Mesenchymal stem cell (in vitro differentiated cells and primary cell): ENCODE measurements around the gene CUTC.
A peak's percentile ranks its signal among the peaks of the same experiment; 100 is the strongest.

Source experiments
- DNase-seq: peaks from one replicate; pipeline ENCODE4 v3.0.0-alpha.2; 2013
- H2AFZ ChIP-seq: one replicate; pipeline ENCODE4 v1.6.1; 2013; ENCODE audit warnings: low read depth, mild to moderate bottlenecking, control low read depth, inconsistent platforms, low read length, moderate library complexity
- H2AK5ac ChIP-seq: 2 replicates; pipeline ENCODE4 v1.6.1; 2013; ENCODE audit warnings: low read length, moderate library complexity, mild to moderate bottlenecking, inconsistent platforms; ENCODE audit not compliant: severe bottlenecking
- H2BK120ac ChIP-seq: one replicate; pipeline ENCODE4 v1.6.1; 2013; ENCODE audit warnings: low read depth, mild to moderate bottlenecking, inconsistent platforms, low read length, moderate library complexity
- H2BK12ac ChIP-seq, 2 experiments: one replicate each; pipeline ENCODE4 v1.6.1; 2013; ENCODE audit warnings: inconsistent platforms in 2 of 2, low read length in 2 of 2, mild to moderate bottlenecking in 2 of 2, moderate library complexity in 2 of 2, control low read depth in 1 of 2
- H2BK15ac ChIP-seq: one replicate; pipeline ENCODE4 v1.6.1; 2013; ENCODE audit warnings: mild to moderate bottlenecking, low read depth, inconsistent platforms; ENCODE audit not compliant: poor library complexity, severe bottlenecking
- H2BK5ac ChIP-seq: 2 replicates; pipeline ENCODE4 v1.6.1; 2013; ENCODE audit warnings: low read depth, mild to moderate bottlenecking, low read length, control low read depth, inconsistent platforms; ENCODE audit not compliant: poor library complexity, severe bottlenecking
- H3K14ac ChIP-seq, 2 experiments: one replicate each; pipeline ENCODE4 v1.6.1; 2013; ENCODE audit warnings: inconsistent platforms in 2 of 2, low read length in 2 of 2, control low read depth in 1 of 2, mild to moderate bottlenecking in 1 of 2, moderate library complexity in 1 of 2
- H3K18ac ChIP-seq, 2 experiments: one replicate each; pipeline ENCODE4 v1.6.1; 2013; ENCODE audit warnings: inconsistent platforms in 2 of 2, low read length in 2 of 2, control low read depth in 1 of 2, low read depth in 1 of 2, mild to moderate bottlenecking in 1 of 2
- H3K23ac ChIP-seq, 2 experiments: one replicate each; pipeline ENCODE4 v1.6.1; 2013; ENCODE audit warnings: inconsistent platforms in 2 of 2, low read length in 2 of 2, mild to moderate bottlenecking in 2 of 2, moderate library complexity in 2 of 2, control low read depth in 1 of 2
- H3K27ac ChIP-seq: 2 replicates; pipeline ENCODE4 v1.5.1; 2013; ENCODE audit warnings: mild to moderate bottlenecking, moderate library complexity, low read length, control low read depth, inconsistent platforms; ENCODE audit not compliant: poor library complexity, severe bottlenecking
- H3K27me3 ChIP-seq, 2 experiments: 2 replicates each; pipeline versions ENCODE4 v1.6.1 to v1.7.0; 2013; ENCODE audit warnings: low read length in 2 of 2, mild to moderate bottlenecking in 2 of 2, moderate library complexity in 2 of 2, control low read depth in 1 of 2, inconsistent platforms in 1 of 2; ENCODE audit not compliant: control insufficient read depth in 1 of 2, insufficient read depth in 1 of 2
- H3K36me3 ChIP-seq, 2 experiments: 2 replicates each; pipeline versions ENCODE4 v1.6.1 to v1.7.0; 2013; ENCODE audit warnings: low read length in 2 of 2, control low read depth in 1 of 2, inconsistent platforms in 1 of 2, low read depth in 1 of 2, mild to moderate bottlenecking in 1 of 2; ENCODE audit not compliant: insufficient read depth in 2 of 2, control insufficient read depth in 1 of 2
- H3K4ac ChIP-seq, 2 experiments: one replicate each; pipeline ENCODE4 v1.6.1; 2013; ENCODE audit warnings: inconsistent platforms in 2 of 2, low read length in 2 of 2, mild to moderate bottlenecking in 2 of 2, moderate library complexity in 2 of 2, control low read depth in 1 of 2, low read depth in 1 of 2
- H3K4me1 ChIP-seq: 2 replicates; pipeline ENCODE4 v1.6.1; 2013; ENCODE audit warnings: low read depth, low read length, control low read depth; ENCODE audit not compliant: control insufficient read depth, insufficient read depth
- H3K4me2 ChIP-seq: 2 replicates; pipeline ENCODE4 v1.6.1; 2013; ENCODE audit warnings: low read length, mild to moderate bottlenecking, inconsistent platforms; ENCODE audit not compliant: poor library complexity, severe bottlenecking
- H3K4me3 ChIP-seq, 2 experiments: 2 replicates each; pipeline versions ENCODE4 v1.5.1 to v1.7.0; 2013; ENCODE audit warnings: low read length in 2 of 2, mild to moderate bottlenecking in 2 of 2, control low read depth in 1 of 2, low read depth in 1 of 2; ENCODE audit not compliant: insufficient read depth in 1 of 2
- H3K79me1 ChIP-seq: replicated peaks from 2 replicates; pipeline ENCODE4 v1.6.1; 2013; ENCODE audit warnings: mild to moderate bottlenecking, control low read depth, low read length, inconsistent platforms; ENCODE audit not compliant: poor library complexity, severe bottlenecking
- H3K9ac ChIP-seq: 2 replicates; pipeline ENCODE4 v1.7.0; 2013; ENCODE audit warnings: mild to moderate bottlenecking, low read length, moderate library complexity
- H3K9me3 ChIP-seq: 2 replicates; pipeline ENCODE4 v1.7.0; 2013; ENCODE audit warnings: mild to moderate bottlenecking, low read length; ENCODE audit not compliant: control insufficient read depth
- H4K8ac ChIP-seq: one replicate; pipeline ENCODE4 v1.6.1; 2013; ENCODE audit warnings: inconsistent platforms, mild to moderate bottlenecking, low read length, moderate library complexity
- H4K91ac ChIP-seq: one replicate; pipeline ENCODE4 v1.6.1; 2013; ENCODE audit warnings: mild to moderate bottlenecking, low read length, inconsistent platforms
- WGBS: methylation state at CpG from one replicate; pipeline ENCODE4 v1.1.7; 2013; ENCODE audit warnings: mixed read lengths; 5-methylcytosine and 5-hydroxymethylcytosine counted together

The CUTC gene

GRCh38 chr10:99750641-99751040 lies 18.6 kb downstream of the CUTC start:
- no peaks in the 10 kb centered on the region for H3K9me3 ChIP-seq
- DNase-seq: no peak

GRCh38 chr10:99754670-99755069 lies 22.6 kb downstream of the CUTC start:
- H2BK120ac ChIP-seq: no peak overlapping the region
- DNase-seq: no peak
- no peak overlapping the region for H3K18ac ChIP-seq
- no peak overlapping the region for H2BK15ac ChIP-seq
- H4K91ac ChIP-seq: no peak overlapping the region
- WGBS: 100% methylated on average over 1 of the region's 1 CpG
- no peak overlapping the region for H3K4ac ChIP-seq
- no peak overlapping the region for H3K9ac ChIP-seq
- no peaks in the 10 kb centered on the region for H3K4me1 ChIP-seq
- no peak overlapping the region for H2BK12ac ChIP-seq
- no peaks in the 10 kb centered on the region for H3K79me1 ChIP-seq
- H4K8ac ChIP-seq: no peak overlapping the region
- no peaks in the 10 kb centered on the region for H3K9me3 ChIP-seq
- H3K14ac ChIP-seq: no peak overlapping the region
- no peak overlapping the region for H2AK5ac ChIP-seq
- no peak overlapping the region for H3K27ac ChIP-seq
- no peak overlapping the region for H3K4me2 ChIP-seq
- peaks cover 2 to 90% of the 10 kb centered on the region in 2 experiments for H3K36me3 ChIP-seq
- no peak overlapping the region for H3K4me3 ChIP-seq
- H3K23ac ChIP-seq: no peak overlapping the region
- H3K27me3 ChIP-seq: no peaks in the 10 kb centered on the region
- H2BK5ac ChIP-seq: no peak overlapping the region
- H2AFZ ChIP-seq: no peak overlapping the region

More at GRCh38 chr10:99750641-99751040, 18.6 kb downstream of the CUTC start:
- Histone ChIP-seq H2BK15ac (no peak overlapping the region), H4K91ac (no peak overlapping the region), H3K14ac (no peak overlapping the region), H3K27ac (no peak overlapping the region), H3K79me1 (peaks cover 5% of the 10 kb centered on the region), H2BK5ac (no peak overlapping the region), H3K9ac (no peak overlapping the region), H4K8ac (no peak overlapping the region), H3K27me3 (no peaks in the 10 kb centered on the region), H3K4me2 (no peak overlapping the region), H2AFZ (no peak overlapping the region), H2AK5ac (no peak overlapping the region), H2BK12ac (no peak overlapping the region), H3K4me1 (no peaks in the 10 kb centered on the region), H2BK120ac (no peak overlapping the region), H3K4ac (no peak overlapping the region), H3K23ac (no peak overlapping the region), H3K36me3 (peaks cover 9 to 96% of the 10 kb centered on the region in 2 experiments), H3K4me3 (no peak overlapping the region), H3K18ac (no peak overlapping the region)

GRCh38 chr10:99756159-99756558 lies 24.1 kb downstream of the CUTC start:
- no peak overlapping the region for H2BK15ac ChIP-seq
- no peak overlapping the region for H3K27ac ChIP-seq
- H3K4me2 ChIP-seq: no peak overlapping the region
- no peaks in the 10 kb centered on the region for H3K27me3 ChIP-seq
- no peak overlapping the region for H4K91ac ChIP-seq
- DNase-seq: no peak
- no peak overlapping the region for H3K14ac ChIP-seq
- H3K36me3 ChIP-seq: peaks cover 13 to 91% of the 10 kb centered on the region in 2 experiments
- H3K18ac ChIP-seq: no peak overlapping the region
- H2AFZ ChIP-seq: no peak overlapping the region
- H2BK5ac ChIP-seq: no peak overlapping the region
- no peaks in the 10 kb centered on the region for H3K4me1 ChIP-seq
- H2AK5ac ChIP-seq: no peak overlapping the region
- no peaks in the 10 kb centered on the region for H3K9me3 ChIP-seq
- no peak overlapping the region for H3K23ac ChIP-seq
- H4K8ac ChIP-seq: no peak overlapping the region
- H3K4ac ChIP-seq: no peak overlapping the region
- no peaks in the 10 kb centered on the region for H3K79me1 ChIP-seq
- H2BK120ac ChIP-seq: no peak overlapping the region
- H3K9ac ChIP-seq: no peak overlapping the region
- H2BK12ac ChIP-seq: no peak overlapping the region
- H3K4me3 ChIP-seq: no peak overlapping the region
- no CpG with 5 or more reads among the region's 1 CpG for WGBS

- no peak overlapping the region for H2AK5ac ChIP-seq
- no peak overlapping the region for H2BK12ac ChIP-seq
Observed at GRCh38 chr10:99758211-99758891, 26.3 kb downstream of the CUTC start.

More at GRCh38 chr10:99758211-99758891, 26.3 kb downstream of the CUTC start:
- no peak overlapping the region for H2AFZ ChIP-seq
- no peaks in the 10 kb centered on the region for H3K79me1 ChIP-seq
- H3K27me3 ChIP-seq: no peaks in the 10 kb centered on the region
- H3K36me3 ChIP-seq: peaks cover 12 to 77% of the 10 kb centered on the region in 2 experiments
- H3K4me1 ChIP-seq: no peaks in the 10 kb centered on the region
- peaks cover under 1% of the 10 kb centered on the region for H3K9me3 ChIP-seq
- H3K27ac ChIP-seq: no peak overlapping the region
- H4K8ac ChIP-seq: no peak overlapping the region
- peak overlapping the region; percentile 34 for H3K9ac ChIP-seq
- DNase-seq: no peak
- WGBS: 96% methylated on average over 2 of the region's 2 CpGs
- no peak overlapping the region for H2BK120ac ChIP-seq
- H3K18ac ChIP-seq: no peak overlapping the region
- no peak overlapping the region for H2BK5ac ChIP-seq
- H3K4me3 ChIP-seq: no peak overlapping the region
- H3K4me2 ChIP-seq: no peak overlapping the region
- no peak overlapping the region for H4K91ac ChIP-seq
- no peak overlapping the region for H2BK15ac ChIP-seq
- no peak overlapping the region for H3K14ac ChIP-seq
- no peak overlapping the region for H3K23ac ChIP-seq
- H3K4ac ChIP-seq: no peak overlapping the region
